CD4-positive, alpha-beta memory T cell (primary cell): Measurements from ENCODE around the gene RUNX2. TPM values are rescaled to one million over a fixed set of nuclear protein-coding genes. Genes with fewer than 3 reads are reported as not detected.

ENCODE experiments used
- CTCF ChIA-PET: fragments of 350-600 bp; sonication (Branson Sonifier 250); formaldehyde crosslinking; loops from one replicate; lab custom pipeline; 2021; ENCODE audit warnings: inconsistent platforms; ENCODE audit not compliant: partially characterized antibody; lab: Charles Lee
- POLR2A ChIA-PET: fragments of 350-600 bp; sonication (Branson Sonifier 250); formaldehyde crosslinking; loops from one replicate; lab custom pipeline; 2021; ENCODE audit not compliant: partially characterized antibody; lab: Charles Lee
- DNase-seq, 5 donors: peaks; one replicate each; pipeline versions ENCODE4 v3.0.0 to v3.0.0-alpha.2; 2020 to 2022; ENCODE audit warnings: mixed read lengths in 1 of 5
- H3K27ac ChIP-seq: one replicate; pipeline ENCODE4 v1.7.0; 2013; ENCODE audit warnings: low read depth, low read length
- H3K27me3 ChIP-seq: 2 replicates; pipeline ENCODE4 v1.7.0; 2013; ENCODE audit warnings: mild to moderate bottlenecking, low read length, moderate library complexity; ENCODE audit not compliant: insufficient read depth
- H3K36me3 ChIP-seq: 2 replicates; pipeline ENCODE4 v1.7.0; 2013; ENCODE audit warnings: mild to moderate bottlenecking, low read length, moderate library complexity; ENCODE audit not compliant: insufficient read depth
- H3K4me1 ChIP-seq: 2 replicates; pipeline ENCODE4 v1.7.0; 2013; ENCODE audit warnings: mild to moderate bottlenecking, low read length, moderate library complexity; ENCODE audit not compliant: insufficient read depth
- H3K4me3 ChIP-seq, 2 donors: one replicate each; pipeline ENCODE4 v1.7.0; 2013; ENCODE audit warnings: low read length in 2 of 2, mild to moderate bottlenecking in 1 of 2
- H3K9me3 ChIP-seq, 2 donors: one replicate each; pipeline ENCODE4 v1.7.0; 2013; ENCODE audit warnings: low read length in 2 of 2, control low read depth in 1 of 2; ENCODE audit not compliant: control insufficient read depth in 1 of 2
- H3K27ac Mint-ChIP-seq, 7 donors: one replicate each; pipeline ENCODE4 v1.8.0; 2020 to 2021; ENCODE audit warnings: mixed read lengths in 7 of 7, mild to moderate bottlenecking in 6 of 7, inconsistent platforms in 3 of 7, moderate library complexity in 3 of 7
- H3K27me3 Mint-ChIP-seq, 2 donors: one replicate each; pipeline ENCODE4 v1.8.0; 2020 to 2021; ENCODE audit warnings: mixed read lengths in 2 of 2
- H3K36me3 Mint-ChIP-seq, 2 donors: one replicate each; pipeline ENCODE4 v1.8.0; 2020 to 2021; ENCODE audit warnings: mixed read lengths in 2 of 2, inconsistent platforms in 1 of 2, mild to moderate bottlenecking in 1 of 2
- H3K4me1 Mint-ChIP-seq, 4 donors: one replicate each; pipeline ENCODE4 v1.8.0; 2020 to 2021; ENCODE audit warnings: mixed read lengths in 4 of 4, mild to moderate bottlenecking in 1 of 4
- H3K4me3 Mint-ChIP-seq, 8 donors: one replicate each; pipeline ENCODE4 v1.8.0; 2020 to 2021; ENCODE audit warnings: mixed read lengths in 8 of 8, mild to moderate bottlenecking in 7 of 8, moderate library complexity in 6 of 8, inconsistent platforms in 3 of 8
- H3K9me3 Mint-ChIP-seq, 8 donors: one replicate each; pipeline ENCODE4 v1.8.0; 2020 to 2021; ENCODE audit warnings: mixed read lengths in 8 of 8, mild to moderate bottlenecking in 5 of 8, inconsistent platforms in 3 of 8, moderate library complexity in 1 of 8
- intact Hi-C: fragments of 100-400 bp; cut with micrococcal nuclease; formaldehyde crosslinking; loops from one replicate; pipeline ENCODE4 v1.15.1; 2023
- polyA plus RNA-seq, 2 donors: library from polyadenylated mRNA; unstranded; fragments of 300-500 nt; fragmentation: Illumina TruSeq; gene quantifications; one replicate each; pipeline ENCODE4 v1.2.3, GENCODE V29; 2021
- total RNA-seq, 2 experiments: library from RNA; stranded (reverse); gene quantifications; one replicate each; pipeline ENCODE4 v1.2.3, GENCODE V29; 2021

Gene RUNX2
- total and polyA plus RNA-seq, 4 experiments from 2014 or later: 4.5 to 26.6 (median 23.3) TPM

GRCh38 chr6:45467853-45468252 is 139.7 kb downstream of the RUNX2 start:
- Mint-ChIP-seq H3K27ac (peak overlapping the region in 5 of 7 donors; percentile 20 to 62 (median 57)), H3K4me1 (peaks cover 17 to 53% (median 37%) of the 10 kb centered on the region in 4 donors), H3K27me3 (no peaks in the 10 kb centered on the region), H3K4me3 (no peak overlapping the region), H3K9me3 (no peaks in the 10 kb centered on the region), H3K36me3 (peaks cover 36 to 46% of the 10 kb centered on the region in 2 donors)
- Histone ChIP-seq H3K27ac (no peak overlapping the region), H3K27me3 (no peaks in the 10 kb centered on the region), H3K36me3 (no peaks in the 10 kb centered on the region), H3K4me1 (peaks cover under 1% of the 10 kb centered on the region), H3K4me3 (no peak overlapping the region), H3K9me3 (no peaks in the 10 kb centered on the region)
- intact Hi-C loops: no loop called here
- no peak for DNase-seq
- POLR2A ChIA-PET: interaction anchor here (1.3 kb wide), 1 partner anchor 45 kb away, joined by 3 read pairs; no protein-coding TSS in a partner anchor
- CTCF ChIA-PET: no interaction called here

- DNase-seq: no peak
- Mint-ChIP-seq H3K27ac (peak overlapping the region in 6 of 7 donors; percentile 1 to 61 (median 32)), H3K9me3 (no peaks in the 10 kb centered on the region), H3K4me1 (peaks cover 19 to 69% (median 45%) of the 10 kb centered on the region in 4 donors), H3K27me3 (no peaks in the 10 kb centered on the region), H3K36me3 (peaks cover 36 to 49% of the 10 kb centered on the region in 2 donors), H3K4me3 (no peak overlapping the region)
- no peaks in the 10 kb centered on the region for H3K27me3 ChIP-seq
- intact Hi-C loops: no loop called here
- POLR2A ChIA-PET: no interaction called here
- H3K36me3 ChIP-seq: no peaks in the 10 kb centered on the region
- no peak overlapping the region for H3K27ac ChIP-seq
- H3K4me1 ChIP-seq: peaks cover 4% of the 10 kb centered on the region
- no peaks in the 10 kb centered on the region for H3K9me3 ChIP-seq
- H3K4me3 ChIP-seq: no peak overlapping the region
- CTCF ChIA-PET: no interaction called here
Measured at GRCh38 chr6:45469663-45470062, 141.5 kb downstream of the RUNX2 start.

GRCh38 chr6:45470131-45470738 is 142.1 kb downstream of the RUNX2 start:
- no peaks in the 10 kb centered on the region for H3K9me3 Mint-ChIP-seq
- no peak for DNase-seq
- no peaks in the 10 kb centered on the region for H3K36me3 ChIP-seq
- H3K27ac Mint-ChIP-seq: peak overlapping the region in 1 of 7 donors; percentile 9
- H3K36me3 Mint-ChIP-seq: peaks cover 36 to 48% of the 10 kb centered on the region in 2 donors
- ChIA-PET POLR2A (no interaction called here), CTCF (no interaction called here)
- no peaks in the 10 kb centered on the region for H3K9me3 ChIP-seq
- no peaks in the 10 kb centered on the region for H3K27me3 ChIP-seq
- H3K27me3 Mint-ChIP-seq: no peaks in the 10 kb centered on the region
- H3K27ac ChIP-seq: no peak overlapping the region
- H3K4me3 Mint-ChIP-seq: no peak overlapping the region
- H3K4me1 Mint-ChIP-seq: peaks cover 19 to 68% (median 49%) of the 10 kb centered on the region in 4 donors
- peaks cover 4% of the 10 kb centered on the region for H3K4me1 ChIP-seq
- intact Hi-C loops: no loop called here
- no peak overlapping the region for H3K4me3 ChIP-seq

GRCh38 chr6:45472382-45472781 is 144.3 kb downstream of the RUNX2 start:
- H3K4me1 ChIP-seq: peaks cover 20% of the 10 kb centered on the region
- DNase-seq: no peak
- no peak overlapping the region for H3K27ac ChIP-seq
- no peak overlapping the region for H3K4me3 ChIP-seq
- no peaks in the 10 kb centered on the region for H3K36me3 ChIP-seq
- H3K4me1 Mint-ChIP-seq: peaks cover 22 to 72% (median 48%) of the 10 kb centered on the region in 4 donors
- H3K27me3 Mint-ChIP-seq: no peaks in the 10 kb centered on the region
- CTCF ChIA-PET: no interaction called here
- peak overlapping the region in 2 of 7 donors; percentile 1 to 74 for H3K27ac Mint-ChIP-seq
- H3K36me3 Mint-ChIP-seq: peaks cover 30 to 39% of the 10 kb centered on the region in 2 donors
- intact Hi-C loops: no loop called here
- no peaks in the 10 kb centered on the region for H3K9me3 ChIP-seq
- no peaks in the 10 kb centered on the region for H3K27me3 ChIP-seq
- no peaks in the 10 kb centered on the region for H3K9me3 Mint-ChIP-seq
- H3K4me3 Mint-ChIP-seq: no peak overlapping the region
- POLR2A ChIA-PET: no interaction called here

GRCh38 chr6:45473121-45473993 is 145.2 kb downstream of the RUNX2 start:
- H3K4me1 Mint-ChIP-seq: peaks cover 17 to 65% (median 41%) of the 10 kb centered on the region in 4 donors
- DNase-seq: no peak
- Histone ChIP-seq H3K9me3 (no peaks in the 10 kb centered on the region), H3K36me3 (no peaks in the 10 kb centered on the region), H3K27ac (no peak overlapping the region), H3K27me3 (no peaks in the 10 kb centered on the region), H3K4me3 (no peak overlapping the region), H3K4me1 (peaks cover 30% of the 10 kb centered on the region)
- CTCF ChIA-PET: no interaction called here
- H3K36me3 Mint-ChIP-seq: peaks cover 22 to 34% of the 10 kb centered on the region in 2 donors
- H3K27me3 Mint-ChIP-seq: no peaks in the 10 kb centered on the region
- POLR2A ChIA-PET: no interaction called here
- intact Hi-C loops: no loop called here
- H3K9me3 Mint-ChIP-seq: no peaks in the 10 kb centered on the region
- peak overlapping the region in 3 of 8 donors; percentile 18 to 39 (median 22) for H3K4me3 Mint-ChIP-seq
- peak overlapping the region in 4 of 7 donors; percentile 40 to 57 (median 48) for H3K27ac Mint-ChIP-seq

GRCh38 chr6:45474376-45474775 is 146.2 kb downstream of the RUNX2 start:
- no peaks in the 10 kb centered on the region for H3K27me3 Mint-ChIP-seq
- H3K4me1 ChIP-seq: peaks cover 35% of the 10 kb centered on the region
- H3K36me3 Mint-ChIP-seq: peaks cover 22 to 30% of the 10 kb centered on the region in 2 donors
- no peak overlapping the region for H3K27ac ChIP-seq
- H3K9me3 Mint-ChIP-seq: no peaks in the 10 kb centered on the region
- H3K4me1 Mint-ChIP-seq: peaks cover 17 to 58% (median 35%) of the 10 kb centered on the region in 4 donors
- POLR2A ChIA-PET: interaction anchor here (1.0 kb wide), 1 partner anchor 21 kb away, joined by 4 read pairs; no protein-coding TSS in a partner anchor
- CTCF ChIA-PET: interaction anchor here (2.1 kb wide), 1 partner anchor 11 kb away, joined by 4 read pairs; no protein-coding TSS in a partner anchor
- no peak overlapping the region for H3K4me3 ChIP-seq
- no peaks in the 10 kb centered on the region for H3K36me3 ChIP-seq
- no peaks in the 10 kb centered on the region for H3K27me3 ChIP-seq
- intact Hi-C loops: no loop called here
- DNase-seq: no peak
- H3K4me3 Mint-ChIP-seq: no peak overlapping the region
- H3K27ac Mint-ChIP-seq: peak overlapping the region in 5 of 7 donors; percentile 2 to 64 (median 45)
- no peaks in the 10 kb centered on the region for H3K9me3 ChIP-seq

GRCh38 chr6:45476341-45476740 is 148.2 kb downstream of the RUNX2 start:
- no peak for DNase-seq
- POLR2A ChIA-PET: no interaction called here
- peaks cover 10 to 27% of the 10 kb centered on the region in 2 donors for H3K36me3 Mint-ChIP-seq
- intact Hi-C loops: no loop called here
- H3K27ac ChIP-seq: no peak overlapping the region
- no peaks in the 10 kb centered on the region for H3K36me3 ChIP-seq
- no peaks in the 10 kb centered on the region for H3K9me3 ChIP-seq
- H3K4me3 ChIP-seq: no peak overlapping the region
- CTCF ChIA-PET: interaction anchor here (2.1 kb wide), 1 partner anchor 9 kb away, joined by 4 read pairs; no protein-coding TSS in a partner anchor
- H3K27me3 ChIP-seq: no peaks in the 10 kb centered on the region
- H3K4me1 Mint-ChIP-seq: peaks cover 14 to 50% (median 35%) of the 10 kb centered on the region in 4 donors
- no peaks in the 10 kb centered on the region for H3K9me3 Mint-ChIP-seq
- H3K4me1 ChIP-seq: peaks cover 35% of the 10 kb centered on the region
- H3K4me3 Mint-ChIP-seq: peak overlapping the region in 2 of 8 donors; percentile 3 to 22
- peak overlapping the region in 5 of 7 donors; percentile 26 to 66 (median 53) for H3K27ac Mint-ChIP-seq
- H3K27me3 Mint-ChIP-seq: no peaks in the 10 kb centered on the region
